ENCODE data around the gene CFAP73. TPM values are rescaled to one million over a fixed set of nuclear protein-coding genes. Genes with fewer than 3 reads are reported as not detected.

Gene CFAP73
- total RNA-seq, 2 donors from 2014 or later, result not detected

DNA sequence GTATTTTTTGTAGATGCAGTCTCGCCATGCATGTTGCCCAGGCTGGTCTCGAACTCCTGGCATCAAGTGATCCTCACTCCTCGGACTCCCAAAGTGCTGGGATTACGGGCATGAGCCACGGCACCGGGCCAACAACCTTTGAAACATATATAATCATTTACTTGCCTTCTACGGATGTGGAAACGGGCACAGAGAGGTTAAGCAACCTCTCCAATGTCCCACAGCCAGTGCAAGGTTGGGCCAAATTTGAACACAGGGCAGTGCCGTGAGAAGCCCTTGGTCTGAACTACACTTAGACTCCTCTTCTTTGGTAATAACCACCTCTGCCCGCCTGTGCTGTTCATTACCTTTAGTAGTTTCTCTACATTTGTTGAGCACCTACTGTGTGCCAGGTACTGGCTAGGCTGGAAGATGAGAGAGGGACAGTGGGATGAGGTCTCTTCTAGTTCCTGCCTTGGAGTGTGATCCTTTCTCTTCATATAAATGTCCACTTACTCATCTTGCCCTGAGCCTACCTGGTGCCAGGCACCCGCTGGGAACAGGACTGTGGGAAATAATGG, 33.6 kb downstream of the CFAP73 start:
- H3K4me3 ChIP-seq, result no peak overlapping the region
- ATAC-seq (ENCODE audit: insufficient number of reproducible peaks, low FRiP score, low read depth) (no peak), DNase-seq (ENCODE audit: low spot score) (no peak)
- no peak overlapping the region for H3K27ac ChIP-seq
- H3K36me3 ChIP-seq, result peaks cover 26% of the 10 kb centered on the region
- TF ChIP-seq, protein P1, sequence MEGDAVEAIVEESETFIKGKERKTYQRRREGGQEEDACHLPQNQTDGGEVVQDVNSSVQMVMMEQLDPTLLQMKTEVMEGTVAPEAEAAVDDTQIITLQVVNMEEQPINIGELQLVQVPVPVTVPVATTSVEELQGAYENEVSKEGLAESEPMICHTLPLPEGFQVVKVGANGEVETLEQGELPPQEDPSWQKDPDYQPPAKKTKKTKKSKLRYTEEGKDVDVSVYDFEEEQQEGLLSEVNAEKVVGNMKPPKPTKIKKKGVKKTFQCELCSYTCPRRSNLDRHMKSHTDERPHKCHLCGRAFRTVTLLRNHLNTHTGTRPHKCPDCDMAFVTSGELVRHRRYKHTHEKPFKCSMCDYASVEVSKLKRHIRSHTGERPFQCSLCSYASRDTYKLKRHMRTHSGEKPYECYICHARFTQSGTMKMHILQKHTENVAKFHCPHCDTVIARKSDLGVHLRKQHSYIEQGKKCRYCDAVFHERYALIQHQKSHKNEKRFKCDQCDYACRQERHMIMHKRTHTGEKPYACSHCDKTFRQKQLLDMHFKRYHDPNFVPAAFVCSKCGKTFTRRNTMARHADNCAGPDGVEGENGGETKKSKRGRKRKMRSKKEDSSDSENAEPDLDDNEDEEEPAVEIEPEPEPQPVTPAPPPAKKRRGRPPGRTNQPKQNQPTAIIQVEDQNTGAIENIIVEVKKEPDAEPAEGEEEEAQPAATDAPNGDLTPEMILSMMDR (IDR thresholded peaks at IDR 0.05), result no peak
- H3K9me3 ChIP-seq, result no peaks in the 10 kb centered on the region
- peaks cover 22 to 36% of the 10 kb centered on the region in 2 donors for H3K4me1 ChIP-seq (ENCODE audit: control insufficient read depth in 1 of 2, low read depth in 2 of 2)
- no peaks in the 10 kb centered on the region for H3K27me3 ChIP-seq (replicated peaks; ENCODE audit: insufficient read depth)

DNA sequence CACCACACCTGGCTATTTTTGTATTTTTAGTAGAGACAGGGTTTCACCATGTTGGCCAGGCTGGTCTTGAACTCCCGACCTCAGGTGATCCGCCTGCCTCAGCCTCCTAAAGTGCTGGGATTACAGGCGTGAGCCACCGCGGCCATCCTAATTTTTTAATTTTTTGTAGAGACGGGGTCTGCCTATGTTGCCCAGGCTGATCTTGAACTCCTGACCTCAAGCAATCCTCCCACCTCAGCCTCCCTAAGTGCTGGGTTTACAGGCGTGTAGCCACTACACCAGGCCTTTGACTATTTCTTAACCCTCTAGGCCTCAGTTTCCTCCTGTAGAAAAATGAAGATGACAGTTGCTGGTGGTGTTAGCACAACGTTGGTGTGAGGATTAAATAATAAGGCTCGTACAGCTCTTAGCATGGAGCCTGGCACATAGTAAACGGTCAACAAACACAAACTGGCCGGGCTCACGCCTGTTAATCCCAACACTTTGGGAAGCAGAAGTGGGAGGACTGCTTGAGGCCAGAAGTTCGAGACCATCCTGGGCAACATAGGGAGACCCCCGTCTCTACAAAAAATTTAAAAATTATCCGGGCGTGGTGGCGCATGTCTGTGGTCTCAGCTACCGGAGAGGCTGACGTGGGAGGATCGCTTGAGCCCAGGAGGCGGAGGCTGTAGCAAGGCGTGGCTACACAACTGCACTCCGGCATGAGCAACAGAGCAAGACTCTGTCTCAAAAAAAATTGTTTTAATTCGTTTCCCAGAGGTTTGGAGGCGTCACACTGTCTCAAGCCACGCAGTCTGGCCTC, 34.8 kb downstream of the CFAP73 start:
- TF ChIP-seq, protein P1 (IDR thresholded peaks at IDR 0.05), result no peak
- peak; percentile 12 for ATAC-seq (ENCODE audit: insufficient number of reproducible peaks, low FRiP score, low read depth)

DNA sequence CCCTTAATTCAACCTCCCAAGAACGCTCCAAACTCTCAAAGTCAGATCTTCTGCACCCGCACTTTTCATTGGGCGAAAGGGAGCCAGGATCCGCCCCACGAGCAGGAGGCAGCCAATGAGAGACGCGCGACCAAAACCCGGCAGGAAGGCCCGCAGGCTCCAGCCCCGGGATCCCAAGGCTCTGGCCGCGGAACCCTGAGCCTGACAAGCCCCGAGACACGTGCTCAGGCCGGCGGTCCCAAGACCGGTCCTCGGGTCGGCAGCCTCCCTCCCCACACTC, 35.3 kb downstream of the CFAP73 start:
- Histone ChIP-seq H3K4me1 (ENCODE audit: control insufficient read depth in 1 of 2, low read depth in 2 of 2) (peaks cover 22 to 36% of the 10 kb centered on the region in 2 donors), H3K27ac (peak overlapping the region; percentile 97), H3K9me3 (no peaks in the 10 kb centered on the region), H3K36me3 (peaks cover 10% of the 10 kb centered on the region), H3K27me3 (replicated peaks; ENCODE audit: insufficient read depth) (no peaks in the 10 kb centered on the region), H3K4me3 (peak overlapping the region; percentile 98)
- peak; percentile 47 for DNase-seq (ENCODE audit: low spot score)
- TF ChIP-seq, protein P1 (IDR thresholded peaks at IDR 0.05), result no peak
- ATAC-seq (ENCODE audit: insufficient number of reproducible peaks, low FRiP score, low read depth), result peak; percentile 74

More for the DNA sequence above, 34.8 kb downstream of the CFAP73 start:
- Histone ChIP-seq H3K27me3 (replicated peaks; ENCODE audit: insufficient read depth) (no peaks in the 10 kb centered on the region), H3K4me1 (ENCODE audit: control insufficient read depth in 1 of 2, low read depth in 2 of 2) (peaks cover 22 to 36% of the 10 kb centered on the region in 2 donors), H3K27ac (peak overlapping the region; percentile 97), H3K36me3 (peaks cover 15% of the 10 kb centered on the region), H3K9me3 (no peaks in the 10 kb centered on the region), H3K4me3 (peak overlapping the region; percentile 98)
- peak; percentile 40 for DNase-seq (ENCODE audit: low spot score)

DNA sequence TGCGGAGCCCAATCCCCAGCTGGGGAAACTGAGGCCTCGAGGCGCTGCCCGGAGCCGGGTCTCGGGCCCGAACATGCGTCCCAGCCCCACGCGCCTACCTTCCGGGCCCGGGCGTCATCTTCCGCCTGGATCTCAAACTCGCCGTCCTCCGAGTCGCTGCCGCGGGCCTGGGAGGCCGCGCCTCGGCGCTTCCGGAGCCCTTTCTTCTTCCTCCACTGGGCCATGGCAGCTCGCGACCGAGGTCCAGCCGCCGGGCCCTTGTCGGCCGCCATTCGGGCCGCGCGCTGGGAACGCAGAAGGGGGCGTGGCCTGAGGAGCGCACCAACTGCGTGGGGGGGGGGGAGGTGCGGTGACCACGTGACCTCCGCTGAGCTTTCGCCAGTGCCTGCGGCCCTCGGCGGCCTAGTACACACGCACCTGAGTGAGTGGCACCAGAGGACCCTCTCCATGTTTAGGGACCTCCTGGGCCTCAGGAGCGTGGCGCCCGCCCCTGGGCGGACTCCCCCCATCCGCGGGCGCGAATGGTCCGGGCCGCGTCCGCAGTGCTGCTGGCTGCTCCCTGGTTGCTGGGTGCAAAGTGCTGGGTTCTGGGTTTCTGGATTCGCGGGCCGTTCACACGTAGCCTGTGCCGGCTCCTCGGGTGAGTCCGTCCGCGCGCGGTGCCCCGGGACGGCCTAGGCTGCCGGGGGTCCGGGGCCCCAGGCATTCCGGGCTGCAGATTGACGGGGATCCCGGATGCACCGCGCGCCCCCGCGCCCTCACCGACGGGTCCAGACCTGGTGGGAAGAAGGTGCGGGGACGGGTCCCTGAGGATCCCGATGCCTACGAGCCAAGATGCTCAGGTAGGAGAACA, 35.9 kb downstream of the CFAP73 start, which contains the start of the genes DDX54 and RITA1:
DDX54 (minus strand) TSS at position 299 of the 853 bp plus-strand sequence; CDS start at position 272, 27 bp downstream.
RITA1 (plus strand) TSS at position 542 of the 853 bp plus-strand sequence. CDS start 1,026 bp downstream, outside the sequence.
- H3K9me3 ChIP-seq, result no peaks in the 10 kb centered on the region

More for the DNA sequence above, 35.9 kb downstream of the CFAP73 start, which contains the start of the genes DDX54 and RITA1:
- Histone ChIP-seq H3K4me1 (ENCODE audit: control insufficient read depth in 1 of 2, low read depth in 2 of 2) (peaks cover 22 to 36% of the 10 kb centered on the region in 2 donors), H3K27ac (peak within 1 kb of the TSS; percentile 97), H3K27me3 (replicated peaks; ENCODE audit: insufficient read depth) (no peaks in the 10 kb centered on the region), H3K36me3 (peaks cover 5% of the 10 kb centered on the region), H3K4me3 (peak within 1 kb of the TSS; percentile 98)
- ATAC-seq (ENCODE audit: insufficient number of reproducible peaks, low FRiP score, low read depth) (peak; percentile 83), DNase-seq (ENCODE audit: low spot score) (no peak)
- TF ChIP-seq, protein P1 (IDR thresholded peaks at IDR 0.05), result no peak

Measured in thoracic aorta (tissue), 2 donors.